SIG-M5 (cell line): Measurements from ENCODE around the gene POMP.
"Not testable (repeated sequence)": the region's sequence is repeated elsewhere in the genome, so short reads cannot be mapped to it uniquely, and the experiment has no call there.

Experiments
- DNase-seq: peaks from one replicate; lab custom pipeline; 2025; lab: John Stamatoyannopoulos, UW

Gene POMP

GRCh38 chr13:28693605-28694491 lies 34.9 kb downstream of the POMP start:
- DNase-seq = not testable (repeated sequence)

DNA sequence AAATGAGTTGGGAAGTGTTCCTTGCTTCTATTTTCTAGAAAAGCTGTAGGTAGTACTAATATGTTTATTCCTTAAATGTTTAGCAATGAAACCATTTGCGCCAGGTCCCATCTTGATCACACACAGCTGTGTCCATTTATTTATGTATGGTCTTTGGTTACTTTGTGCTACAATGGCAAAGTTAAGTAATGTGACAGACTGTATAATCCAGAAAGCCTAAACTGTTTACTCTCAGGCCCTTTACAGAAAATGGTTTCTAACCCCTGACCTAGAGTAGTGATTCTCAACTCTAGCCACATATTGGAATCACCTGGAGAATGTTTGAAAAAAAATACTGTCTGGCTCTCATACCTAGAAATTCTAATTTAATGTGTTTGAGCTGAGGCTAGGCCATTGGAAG lies 38.5 kb downstream of the POMP start:
- DNase-seq = no peak

DNA sequence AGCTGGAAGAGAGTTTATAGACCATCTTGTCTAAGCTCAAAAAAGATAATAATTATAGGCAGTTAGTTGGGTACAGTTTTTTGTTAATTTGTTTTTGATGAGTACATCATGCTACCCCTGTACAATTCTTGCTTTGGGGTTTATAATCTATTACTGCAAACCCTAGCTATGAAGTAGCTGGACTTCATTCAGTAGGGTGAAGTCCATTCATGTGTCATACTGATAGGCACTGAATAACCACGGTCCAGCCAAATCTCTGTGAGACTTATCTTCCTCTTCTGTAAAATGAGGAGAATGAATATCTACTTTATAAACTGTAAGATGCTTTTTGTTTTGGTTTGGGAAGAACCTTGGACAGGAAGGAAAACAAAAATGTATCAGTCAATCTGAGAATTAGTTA lies 40.3 kb downstream of the POMP start:
- no peak for DNase-seq

DNA sequence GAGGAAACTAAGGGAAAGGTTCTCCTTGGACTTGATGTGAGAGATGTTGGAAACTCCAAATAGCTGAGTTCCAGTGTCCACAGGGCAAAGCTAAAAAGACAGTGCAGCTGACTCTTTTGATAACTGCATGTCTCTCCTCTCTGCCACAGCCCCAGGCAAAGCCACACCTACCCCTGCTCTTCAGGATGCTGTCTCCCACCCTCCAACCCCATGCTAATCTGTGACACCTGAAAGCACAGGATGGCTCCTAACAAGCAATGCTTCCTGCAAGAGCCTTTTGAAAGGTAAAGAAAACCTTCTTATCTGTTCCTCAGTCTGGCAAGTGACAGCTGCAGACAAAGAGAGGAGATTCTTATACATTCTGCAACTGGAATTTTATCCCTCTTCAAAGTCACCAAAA lies 45.4 kb downstream of the POMP start:
- DNase-seq = no peak

DNA sequence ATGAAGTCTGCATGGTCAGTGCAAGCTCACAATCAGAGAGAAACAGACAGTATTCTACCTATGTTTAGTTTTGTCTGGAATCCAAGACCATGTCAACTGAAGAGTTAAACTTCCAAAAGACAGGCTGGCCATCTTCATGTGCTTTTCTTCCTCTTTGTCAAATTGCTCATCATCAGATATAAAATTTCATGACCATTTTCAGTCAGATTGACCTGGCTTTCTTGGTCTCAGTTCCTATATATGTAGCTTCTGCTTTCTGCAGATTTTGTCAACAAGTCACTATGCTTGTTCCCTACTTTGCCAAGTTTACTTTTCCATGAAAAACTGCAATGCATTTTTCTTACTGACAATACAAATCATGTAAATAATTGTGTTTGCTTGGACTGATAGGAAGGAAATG lies 46.0 kb downstream of the POMP start:
- DNase-seq = no peak

GRCh38 chr13:28705461-28706083 lies 46.6 kb downstream of the POMP start:
- no peak for DNase-seq

DNA sequence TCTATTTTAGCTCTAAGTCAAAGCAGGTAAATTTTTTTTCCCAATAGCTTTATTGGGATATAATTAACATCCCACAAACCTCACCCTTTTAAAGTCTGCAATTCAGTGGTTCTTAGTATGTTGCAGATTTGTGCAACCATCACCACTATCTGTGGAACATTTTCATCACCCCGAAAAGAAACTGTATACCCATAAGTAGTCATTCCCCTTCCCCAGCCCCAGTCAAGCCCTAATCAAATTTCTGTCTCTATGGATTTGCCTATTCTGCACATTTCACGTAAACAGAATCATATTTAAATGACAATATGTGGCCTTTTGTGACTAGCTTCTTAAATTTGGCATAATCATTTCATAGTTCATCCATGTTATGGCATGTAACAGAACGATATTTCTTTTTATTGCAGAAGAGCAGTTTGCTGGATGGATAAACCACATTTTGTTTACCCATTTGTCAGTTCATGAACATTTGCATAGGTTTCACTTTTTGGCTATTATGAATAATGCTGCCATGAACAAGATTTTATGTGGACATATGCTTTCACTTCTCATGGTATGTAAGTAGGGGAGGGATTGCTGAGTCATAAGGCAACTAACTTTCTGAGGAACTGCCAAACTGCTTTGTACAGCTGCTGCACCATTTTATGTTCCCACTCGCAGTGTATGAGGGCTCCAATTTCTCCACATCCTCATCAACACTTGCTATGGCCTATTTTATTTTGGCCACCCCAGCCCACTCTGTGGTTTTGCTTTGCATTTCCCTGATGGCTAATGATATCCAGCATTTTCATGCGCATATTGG lies 48.9 kb downstream of the POMP start:
- peak; percentile 61 for DNase-seq

GRCh38 chr13:28710161-28710560 lies 51.2 kb downstream of the POMP start:
- no peak for DNase-seq

GRCh38 chr13:28714651-28715050 lies 55.7 kb downstream of the POMP start:
- DNase-seq = no peak

DNA sequence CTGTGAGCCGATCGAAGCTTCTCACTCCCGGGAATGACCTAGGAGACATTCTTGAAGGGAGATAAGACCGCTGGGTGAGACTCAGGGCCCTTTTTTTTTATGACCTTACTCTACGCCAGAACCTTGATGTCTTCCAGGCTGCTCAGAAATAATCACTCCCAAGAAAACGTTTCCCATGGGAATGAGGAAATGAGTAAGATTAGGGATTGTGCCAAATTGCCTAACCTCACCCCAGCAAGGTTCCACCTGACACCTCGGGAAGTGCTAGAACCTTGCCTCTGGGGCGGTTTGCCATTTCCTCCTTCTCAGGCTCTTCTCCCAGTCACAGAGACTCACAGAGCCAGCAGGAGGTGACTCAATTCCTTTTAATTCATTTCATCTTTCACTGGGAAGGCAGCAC lies 57.6 kb downstream of the POMP start:
- no peak for DNase-seq

- DNase-seq = no peak
These were observed 58.2 kb downstream of the POMP start for GRCh38 chr13:28717170-28717569.

DNA sequence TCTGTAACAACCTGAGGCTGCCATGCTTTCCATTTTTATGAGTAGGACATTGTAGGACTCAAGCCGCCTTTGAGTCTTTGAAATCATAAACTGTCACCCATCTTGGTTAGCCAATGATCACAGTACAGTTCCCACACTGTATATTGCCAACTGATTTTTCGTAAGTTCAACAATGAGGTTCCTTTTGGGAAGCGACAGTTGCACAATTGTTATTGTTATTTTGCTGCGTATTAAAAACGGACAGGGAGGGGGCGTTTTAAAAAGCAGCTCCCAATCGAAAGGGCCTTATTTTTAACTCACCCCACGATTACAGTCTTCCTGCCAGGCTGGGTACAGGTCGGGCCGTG lies 59.2 kb downstream of the POMP start:
- DNase-seq = no peak

GRCh38 chr13:28718543-28719226 lies 59.8 kb downstream of the POMP start, which contains the start of gene SLC46A3:
Gene SLC46A3 (minus strand): TSS chr13:28718970. CDS start chr13:28717998, 972 bp downstream.
- peak; percentile 49 for DNase-seq

GRCh38 chr13:28719227-28720055 lies 60.5 kb downstream of the POMP start:
- DNase-seq = no peak

DNA sequence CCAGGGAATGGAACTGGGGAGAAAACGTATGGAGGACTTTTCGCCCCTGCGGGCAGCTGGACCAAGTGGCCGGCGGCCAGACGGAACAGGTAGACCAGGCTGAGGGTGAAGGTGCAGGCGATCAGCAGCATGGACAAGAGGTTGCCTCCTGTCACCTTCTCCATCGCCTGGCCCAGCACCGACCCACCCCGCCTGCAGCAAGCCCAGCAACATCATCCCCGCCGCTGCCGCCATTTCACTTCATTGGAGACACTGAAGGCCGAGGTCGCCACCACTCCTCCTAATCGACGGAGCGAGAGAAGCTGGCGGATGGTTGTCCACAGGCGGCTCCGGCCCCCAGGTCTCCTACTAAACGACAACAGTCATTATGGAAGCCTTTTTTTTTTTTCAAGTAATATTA lies 64.9 kb downstream of the POMP start:
- DNase-seq = no peak

DNA sequence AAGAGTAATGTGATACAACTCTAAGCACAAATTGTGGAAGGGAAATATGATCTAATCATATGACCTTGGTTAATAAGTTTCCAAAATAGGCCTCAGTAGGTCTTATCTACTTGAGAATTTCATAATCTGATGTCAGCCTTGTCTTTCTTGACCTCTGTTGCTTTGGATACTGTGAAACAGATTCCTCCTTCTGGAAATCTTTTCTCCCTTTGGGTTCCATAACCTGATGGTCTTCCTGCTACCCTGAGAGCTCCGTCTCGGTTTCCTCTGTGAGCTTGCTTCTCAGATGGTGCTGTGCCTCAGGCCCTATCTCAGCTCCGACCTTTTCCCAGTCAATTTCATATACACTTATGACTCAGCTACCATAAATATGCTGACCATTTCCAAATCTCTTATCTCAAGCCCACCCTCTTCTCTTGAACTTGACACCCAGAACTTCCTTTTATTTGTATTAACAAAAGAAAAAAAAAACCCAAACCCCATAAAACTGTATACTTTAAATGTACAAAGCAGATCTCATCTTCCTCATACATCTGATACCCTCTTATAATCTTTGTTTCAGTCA lies 66.2 kb downstream of the POMP start:
- DNase-seq = no peak
